ENCODE results near the gene PAIP2.
"Not testable (repeated sequence)": the region's sequence is repeated elsewhere in the genome, so short reads cannot be mapped to it uniquely, and the experiment has no call there.

Gene PAIP2

GRCh38 chr5:139378101-139378825 is 36.6 kb downstream of the PAIP2 start:
- no peak for DNase-seq (ENCODE audit: low read depth)

- DNase-seq (ENCODE audit: low read depth), result no peak
Observed at GRCh38 chr5:139378941-139379361, 37.3 kb downstream of the PAIP2 start.

- DNase-seq (ENCODE audit: low read depth), result no peak
Observed at GRCh38 chr5:139379626-139380449, 38.2 kb downstream of the PAIP2 start.

- no peak for DNase-seq (ENCODE audit: low read depth)
Observed at GRCh38 chr5:139381837-139382761, 40.4 kb downstream of the PAIP2 start.

GRCh38 chr5:139382807-139383206 is 41.2 kb downstream of the PAIP2 start:
- no peak for DNase-seq (ENCODE audit: low read depth)

- DNase-seq (ENCODE audit: low read depth), result no peak
Observed at GRCh38 chr5:139383275-139383992, 41.8 kb downstream of the PAIP2 start, which contains the start of gene SLC23A1. TSS of gene SLC23A1 (minus strand) at chr5:139383297. CDS start at chr5:139383253, 44 bp downstream.

GRCh38 chr5:139383993-139384590 is 42.4 kb downstream of the PAIP2 start:
- DNase-seq (ENCODE audit: low read depth), result no peak

- no peak for DNase-seq (ENCODE audit: low read depth)
Observed at GRCh38 chr5:139384591-139385051, 43.0 kb downstream of the PAIP2 start.

GRCh38 chr5:139385061-139386049 is 43.7 kb downstream of the PAIP2 start:
- no peak for DNase-seq (ENCODE audit: low read depth)

- no peak for DNase-seq (ENCODE audit: low read depth)
Observed at GRCh38 chr5:139386050-139386438, 44.4 kb downstream of the PAIP2 start.

GRCh38 chr5:139386956-139387355 is 45.3 kb downstream of the PAIP2 start:
- not testable (repeated sequence) for DNase-seq (ENCODE audit: low read depth)

- no peak for DNase-seq (ENCODE audit: low read depth)
Observed at GRCh38 chr5:139387611-139388197, 46.0 kb downstream of the PAIP2 start.

GRCh38 chr5:139388198-139388821 is 46.7 kb downstream of the PAIP2 start:
- DNase-seq (ENCODE audit: low read depth), result no peak

GRCh38 chr5:139389701-139390638 is 48.3 kb downstream of the PAIP2 start, which contains the start of gene MZB1:
TSS of gene MZB1 (minus strand) at chr5:139389913. CDS start at chr5:139389856, 57 bp downstream.
- DNase-seq (ENCODE audit: low read depth), result no peak

GRCh38 chr5:139390639-139391569 is 49.2 kb downstream of the PAIP2 start:
- DNase-seq (ENCODE audit: low read depth), result no peak

- no peak for DNase-seq (ENCODE audit: low read depth)
Observed at GRCh38 chr5:139391570-139392323, 50.1 kb downstream of the PAIP2 start.

All from GM04503 (cell line).